ENCODE measurements around the gene XCR1. TPM values are rescaled to one million over a fixed set of nuclear protein-coding genes. Genes with fewer than 3 reads are reported as not detected.
A peak's percentile ranks its signal among the peaks of the same experiment; 100 is the strongest.

Gene XCR1
- total RNA-seq, 4 donors from 2014 or later: 0.04 TPM; not detected in 3

DNA sequence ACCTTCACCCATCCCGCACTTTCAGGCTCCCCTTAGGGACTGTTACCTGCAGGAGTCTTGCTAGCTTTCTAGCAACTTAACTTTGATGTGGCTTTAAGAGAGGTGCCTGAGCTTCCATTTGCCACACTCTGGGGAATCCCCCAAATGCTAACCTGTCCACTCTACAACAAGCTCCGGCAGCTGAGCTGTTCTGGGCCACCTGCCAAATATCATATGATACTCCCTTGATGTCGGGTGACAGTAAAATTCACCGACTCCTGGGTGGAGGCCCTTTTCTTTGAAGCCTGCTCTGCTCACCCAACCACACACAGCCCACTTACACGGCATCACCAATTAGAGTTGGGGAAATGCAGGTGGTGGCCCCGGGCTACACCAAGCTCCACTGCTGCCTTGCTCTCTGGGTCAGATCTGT, 38.0 kb upstream of the XCR1 start:
- peak overlapping the region; percentile 49 to 79 (median 74) for H3K27ac ChIP-seq
- no peaks in the 10 kb centered on the region for H3K27me3 ChIP-seq
- peak; percentile 82 to 85 for DNase-seq
- ATAC-seq: peak; percentile 96 to 98
- TF ChIP-seq POLR2A (IDR thresholded peaks at IDR 0.05): no peak
- TF ChIP-seq, protein P1, sequence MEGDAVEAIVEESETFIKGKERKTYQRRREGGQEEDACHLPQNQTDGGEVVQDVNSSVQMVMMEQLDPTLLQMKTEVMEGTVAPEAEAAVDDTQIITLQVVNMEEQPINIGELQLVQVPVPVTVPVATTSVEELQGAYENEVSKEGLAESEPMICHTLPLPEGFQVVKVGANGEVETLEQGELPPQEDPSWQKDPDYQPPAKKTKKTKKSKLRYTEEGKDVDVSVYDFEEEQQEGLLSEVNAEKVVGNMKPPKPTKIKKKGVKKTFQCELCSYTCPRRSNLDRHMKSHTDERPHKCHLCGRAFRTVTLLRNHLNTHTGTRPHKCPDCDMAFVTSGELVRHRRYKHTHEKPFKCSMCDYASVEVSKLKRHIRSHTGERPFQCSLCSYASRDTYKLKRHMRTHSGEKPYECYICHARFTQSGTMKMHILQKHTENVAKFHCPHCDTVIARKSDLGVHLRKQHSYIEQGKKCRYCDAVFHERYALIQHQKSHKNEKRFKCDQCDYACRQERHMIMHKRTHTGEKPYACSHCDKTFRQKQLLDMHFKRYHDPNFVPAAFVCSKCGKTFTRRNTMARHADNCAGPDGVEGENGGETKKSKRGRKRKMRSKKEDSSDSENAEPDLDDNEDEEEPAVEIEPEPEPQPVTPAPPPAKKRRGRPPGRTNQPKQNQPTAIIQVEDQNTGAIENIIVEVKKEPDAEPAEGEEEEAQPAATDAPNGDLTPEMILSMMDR (IDR thresholded peaks at IDR 0.05 in 4 of 5, conservative IDR thresholded peaks at IDR 0.05 in 1 of 5): no peak
- intact Hi-C loops (cut with DNase I; ENCODE audit: low total_unique reads): no loop called here
- no peaks in the 10 kb centered on the region for H3K36me3 ChIP-seq
- in situ Hi-C loops (cut with MboI; ENCODE audit: low sequenced_read_pairs in 4 of 4): loop anchor here in 2 of 4 donors (10.0 to 25.0 kb wide), 2 partner anchors 303 to 310 kb away; no protein-coding TSS in a partner anchor
- H3K4me3 ChIP-seq: no peak overlapping the region
- peaks cover 33 to 47% of the 10 kb centered on the region in 2 donors for H3K4me1 ChIP-seq
- H3K9me3 ChIP-seq: no peaks in the 10 kb centered on the region

DNA sequence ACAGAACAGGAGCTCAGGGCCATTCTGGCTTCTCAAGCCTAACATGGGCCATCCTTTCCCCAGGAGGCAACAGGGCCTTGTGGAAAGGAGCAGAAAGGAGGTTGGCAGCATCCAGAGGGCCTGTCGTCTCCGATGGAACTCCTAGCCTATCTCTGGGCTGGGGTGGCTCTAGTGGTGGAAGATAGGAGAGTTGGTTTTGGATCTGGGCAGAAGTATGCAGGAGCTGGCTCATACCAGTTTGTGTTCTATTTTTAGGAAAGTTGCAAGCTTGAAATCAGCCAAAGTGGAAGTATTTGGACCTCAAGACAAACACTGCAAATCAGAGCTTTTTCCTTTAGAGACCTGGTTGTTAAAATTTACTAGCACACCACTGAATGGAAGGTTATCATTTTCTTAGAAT, 35.4 kb upstream of the XCR1 start:
- Histone ChIP-seq H3K36me3 (no peaks in the 10 kb centered on the region), H3K27ac (no peak overlapping the region), H3K4me3 (no peak overlapping the region), H3K9me3 (no peaks in the 10 kb centered on the region), H3K4me1 (peaks cover 33 to 41% of the 10 kb centered on the region in 2 donors), H3K27me3 (no peaks in the 10 kb centered on the region)
- intact Hi-C loops (cut with DNase I; ENCODE audit: low total_unique reads): no loop called here
- in situ Hi-C loops (cut with MboI; ENCODE audit: low sequenced_read_pairs in 4 of 4): loop anchor here in 2 of 4 donors (10.0 to 25.0 kb wide), 2 partner anchors 300 to 308 kb away; no protein-coding TSS in a partner anchor
- ATAC-seq: no peak
- DNase-seq: no peak
- TF ChIP-seq, protein P1 (IDR thresholded peaks at IDR 0.05 in 4 of 5, conservative IDR thresholded peaks at IDR 0.05 in 1 of 5): no peak
- no peak for TF ChIP-seq POLR2A (IDR thresholded peaks at IDR 0.05)

DNA sequence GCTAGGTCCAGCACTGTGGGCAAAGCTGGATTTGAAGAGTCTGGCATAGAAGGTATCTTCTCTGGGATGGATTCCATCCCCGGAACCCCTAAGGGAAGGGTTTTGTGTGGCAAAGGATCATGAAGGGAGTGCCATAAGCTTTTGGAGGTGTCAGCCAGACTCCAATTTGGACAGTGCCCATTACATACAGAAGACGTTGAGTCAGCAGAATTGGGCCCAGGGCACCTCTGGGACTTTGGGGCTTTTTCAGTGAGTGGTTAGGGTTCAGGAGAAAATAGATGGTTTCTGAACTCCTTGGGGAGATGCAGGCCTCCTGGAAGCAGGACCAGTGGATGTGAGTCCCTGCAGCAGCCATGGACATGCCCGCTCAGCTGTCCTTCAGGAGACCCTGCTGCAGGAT, 34.6 kb upstream of the XCR1 start:
- TF ChIP-seq, protein P1 (IDR thresholded peaks at IDR 0.05 in 4 of 5, conservative IDR thresholded peaks at IDR 0.05 in 1 of 5): no peak
- no peak for TF ChIP-seq POLR2A (IDR thresholded peaks at IDR 0.05)
- ATAC-seq (no peak), DNase-seq (no peak)
- in situ Hi-C loops (cut with MboI; ENCODE audit: low sequenced_read_pairs in 4 of 4) (loop anchor here in 2 of 4 donors (10.0 to 25.0 kb wide), 2 partner anchors 300 to 307 kb away; no protein-coding TSS in a partner anchor), intact Hi-C loops (cut with DNase I; ENCODE audit: low total_unique reads) (no loop called here)
- Histone ChIP-seq H3K36me3 (no peaks in the 10 kb centered on the region), H3K27ac (no peak overlapping the region), H3K27me3 (no peaks in the 10 kb centered on the region), H3K9me3 (no peaks in the 10 kb centered on the region), H3K4me1 (peaks cover 29 to 34% of the 10 kb centered on the region in 2 donors), H3K4me3 (no peak overlapping the region)

DNA sequence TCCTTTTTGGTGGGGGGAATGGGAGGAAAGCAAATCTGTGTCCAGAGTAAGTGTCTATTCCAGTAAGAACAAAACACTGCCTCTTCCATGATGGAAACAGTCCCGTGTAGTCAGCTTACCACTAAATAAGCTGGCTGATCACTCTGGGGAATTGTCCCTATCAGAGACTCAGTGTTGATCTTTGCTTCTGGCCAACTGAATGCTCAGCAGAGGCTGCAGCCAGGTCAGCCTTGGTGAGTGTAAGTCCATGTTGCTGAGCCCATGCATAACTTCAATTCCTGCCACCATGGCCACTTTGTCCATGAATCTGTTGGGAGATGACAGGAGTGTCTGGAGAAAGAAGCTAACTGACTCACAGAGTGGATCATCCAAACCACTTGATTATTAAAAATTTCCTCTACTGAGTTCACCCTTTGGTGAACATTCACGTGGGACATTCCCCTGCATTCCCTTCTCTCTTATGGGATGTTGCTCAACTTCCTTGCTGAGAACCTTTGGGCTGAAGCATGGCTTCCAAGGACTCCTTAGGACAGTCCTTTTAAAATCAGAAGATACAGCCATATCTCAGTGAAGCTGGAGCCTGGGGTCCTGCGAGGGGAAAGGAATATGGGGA, 33.9 kb upstream of the XCR1 start:
- in situ Hi-C loops (cut with MboI; ENCODE audit: low sequenced_read_pairs in 4 of 4) (loop anchor here in 2 of 4 donors (10.0 to 25.0 kb wide), 2 partner anchors 299 to 306 kb away; no protein-coding TSS in a partner anchor), intact Hi-C loops (cut with DNase I; ENCODE audit: low total_unique reads) (no loop called here)
- H3K9me3 ChIP-seq: no peaks in the 10 kb centered on the region
- ATAC-seq (no peak), DNase-seq (no peak)
- no peak overlapping the region for H3K4me3 ChIP-seq
- H3K27me3 ChIP-seq: no peaks in the 10 kb centered on the region
- TF ChIP-seq POLR2A (IDR thresholded peaks at IDR 0.05): no peak
- TF ChIP-seq, protein P1 (IDR thresholded peaks at IDR 0.05 in 4 of 5, conservative IDR thresholded peaks at IDR 0.05 in 1 of 5): no peak
- no peak overlapping the region for H3K27ac ChIP-seq
- H3K4me1 ChIP-seq: peaks cover 29 to 32% of the 10 kb centered on the region in 2 donors
- H3K36me3 ChIP-seq: no peaks in the 10 kb centered on the region
